Skeletal muscle satellite cell (primary cell): Measurements from ENCODE around the gene DIPK2A.

Experiments
- H3K27me3 ChIP-seq: 2 replicates; pipeline ENCODE4 v1.7.0; 2013; ENCODE audit warnings: low read length; ENCODE audit not compliant: control insufficient read depth, insufficient read depth
- H3K36me3 ChIP-seq: 2 replicates; pipeline ENCODE4 v1.7.0; 2013; ENCODE audit warnings: mild to moderate bottlenecking, control low read depth, low read length; ENCODE audit not compliant: insufficient read depth
- H3K4me1 ChIP-seq: 2 replicates; pipeline ENCODE4 v1.7.0; 2013; ENCODE audit warnings: low read length; ENCODE audit not compliant: control insufficient read depth, insufficient read depth
- H3K4me2 ChIP-seq: 2 replicates; pipeline ENCODE4 v1.7.0; 2013; ENCODE audit warnings: mild to moderate bottlenecking, low read length
- H3K4me3 ChIP-seq: 2 replicates; pipeline ENCODE4 v1.7.0; 2013; ENCODE audit warnings: low read length
- H3K9ac ChIP-seq: 2 replicates; pipeline ENCODE4 v1.7.0; 2013; ENCODE audit warnings: mild to moderate bottlenecking, low read depth, low read length, moderate library complexity
- H3K9me3 ChIP-seq: replicated peaks from 2 replicates; pipeline ENCODE4 v1.7.0; 2013; ENCODE audit warnings: mild to moderate bottlenecking, control low read depth, low read length

Gene DIPK2A

DNA sequence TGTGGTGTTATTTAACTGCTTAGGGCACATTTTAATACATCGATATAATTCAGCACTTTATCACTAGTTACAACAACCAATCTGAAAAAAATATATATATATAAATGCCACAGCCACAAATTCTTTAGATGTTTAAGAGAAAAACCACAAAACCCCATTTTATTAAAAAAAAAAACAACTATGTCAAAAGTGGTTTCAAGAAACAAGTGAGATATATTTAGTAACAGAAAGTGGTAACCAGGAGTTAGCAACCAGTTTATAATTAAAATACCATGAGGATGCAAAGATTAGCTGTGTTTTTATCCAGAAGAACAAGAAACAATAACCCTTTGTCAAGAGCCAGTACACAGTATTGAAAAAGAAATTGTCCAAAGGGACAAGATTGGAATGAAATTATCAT is 14.8 kb upstream of the DIPK2A start:
- Histone ChIP-seq H3K4me2 (no peak overlapping the region), H3K9me3 (no peaks in the 10 kb centered on the region), H3K4me1 (no peaks in the 10 kb centered on the region), H3K36me3 (no peaks in the 10 kb centered on the region), H3K9ac (no peak overlapping the region), H3K4me3 (no peak overlapping the region), H3K27me3 (no peaks in the 10 kb centered on the region)

GRCh38 chr3:143957453-143957852 is 14.2 kb upstream of the DIPK2A start:
- Histone ChIP-seq H3K9ac (no peak overlapping the region), H3K4me3 (no peak overlapping the region), H3K27me3 (no peaks in the 10 kb centered on the region), H3K4me1 (no peaks in the 10 kb centered on the region), H3K36me3 (no peaks in the 10 kb centered on the region), H3K4me2 (no peak overlapping the region), H3K9me3 (no peaks in the 10 kb centered on the region)

GRCh38 chr3:143958966-143959365 is 12.7 kb upstream of the DIPK2A start:
- H3K36me3 ChIP-seq, result no peaks in the 10 kb centered on the region
- no peaks in the 10 kb centered on the region for H3K9me3 ChIP-seq
- no peaks in the 10 kb centered on the region for H3K4me1 ChIP-seq
- no peak overlapping the region for H3K4me3 ChIP-seq
- H3K27me3 ChIP-seq, result no peaks in the 10 kb centered on the region
- H3K4me2 ChIP-seq, result no peak overlapping the region
- H3K9ac ChIP-seq, result no peak overlapping the region

GRCh38 chr3:143961342-143961741 is 10.3 kb upstream of the DIPK2A start:
- Histone ChIP-seq H3K4me1 (no peaks in the 10 kb centered on the region), H3K4me2 (no peak overlapping the region), H3K9ac (no peak overlapping the region), H3K36me3 (no peaks in the 10 kb centered on the region), H3K27me3 (no peaks in the 10 kb centered on the region), H3K9me3 (no peaks in the 10 kb centered on the region), H3K4me3 (no peak overlapping the region)

- Histone ChIP-seq H3K4me1 (no peaks in the 10 kb centered on the region), H3K4me3 (no peak overlapping the region), H3K36me3 (no peaks in the 10 kb centered on the region), H3K9me3 (no peaks in the 10 kb centered on the region), H3K9ac (no peak overlapping the region), H3K4me2 (no peak overlapping the region), H3K27me3 (no peaks in the 10 kb centered on the region)
Measured at GRCh38 chr3:143963946-143964345, 7.7 kb upstream of the DIPK2A start.

- Histone ChIP-seq H3K27me3 (no peaks in the 10 kb centered on the region), H3K36me3 (no peaks in the 10 kb centered on the region), H3K9me3 (no peaks in the 10 kb centered on the region), H3K4me1 (peaks cover 2% of the 10 kb centered on the region), H3K4me3 (peak overlapping the region; percentile 79), H3K4me2 (peak overlapping the region; percentile 87), H3K9ac (peak overlapping the region; percentile 94)
Measured at GRCh38 chr3:143970773-143971358, 757 bp upstream of the DIPK2A start.

GRCh38 chr3:143972155-143972504 is 507 bp downstream of the DIPK2A start:
- Histone ChIP-seq H3K9ac (peak overlapping the region; percentile 94), H3K4me1 (peaks cover 13% of the 10 kb centered on the region), H3K4me2 (peak overlapping the region; percentile 87), H3K36me3 (no peaks in the 10 kb centered on the region), H3K27me3 (no peaks in the 10 kb centered on the region), H3K9me3 (no peaks in the 10 kb centered on the region), H3K4me3 (peak overlapping the region; percentile 79)

- H3K36me3 ChIP-seq, result no peaks in the 10 kb centered on the region
- H3K4me1 ChIP-seq, result peaks cover 19% of the 10 kb centered on the region
- H3K9me3 ChIP-seq, result no peaks in the 10 kb centered on the region
- peak overlapping the region; percentile 79 for H3K4me3 ChIP-seq
- no peaks in the 10 kb centered on the region for H3K27me3 ChIP-seq
- peak overlapping the region; percentile 94 for H3K9ac ChIP-seq
- peak overlapping the region; percentile 87 for H3K4me2 ChIP-seq
Measured at GRCh38 chr3:143972505-143973258, 1.1 kb downstream of the DIPK2A start.

- Histone ChIP-seq H3K4me3 (peak overlapping the region; percentile 79), H3K9me3 (no peaks in the 10 kb centered on the region), H3K36me3 (no peaks in the 10 kb centered on the region), H3K27me3 (no peaks in the 10 kb centered on the region), H3K9ac (peak overlapping the region; percentile 94), H3K4me1 (peaks cover 26% of the 10 kb centered on the region), H3K4me2 (peak overlapping the region; percentile 87)
Measured at GRCh38 chr3:143973259-143974021, 1.8 kb downstream of the DIPK2A start.

DNA sequence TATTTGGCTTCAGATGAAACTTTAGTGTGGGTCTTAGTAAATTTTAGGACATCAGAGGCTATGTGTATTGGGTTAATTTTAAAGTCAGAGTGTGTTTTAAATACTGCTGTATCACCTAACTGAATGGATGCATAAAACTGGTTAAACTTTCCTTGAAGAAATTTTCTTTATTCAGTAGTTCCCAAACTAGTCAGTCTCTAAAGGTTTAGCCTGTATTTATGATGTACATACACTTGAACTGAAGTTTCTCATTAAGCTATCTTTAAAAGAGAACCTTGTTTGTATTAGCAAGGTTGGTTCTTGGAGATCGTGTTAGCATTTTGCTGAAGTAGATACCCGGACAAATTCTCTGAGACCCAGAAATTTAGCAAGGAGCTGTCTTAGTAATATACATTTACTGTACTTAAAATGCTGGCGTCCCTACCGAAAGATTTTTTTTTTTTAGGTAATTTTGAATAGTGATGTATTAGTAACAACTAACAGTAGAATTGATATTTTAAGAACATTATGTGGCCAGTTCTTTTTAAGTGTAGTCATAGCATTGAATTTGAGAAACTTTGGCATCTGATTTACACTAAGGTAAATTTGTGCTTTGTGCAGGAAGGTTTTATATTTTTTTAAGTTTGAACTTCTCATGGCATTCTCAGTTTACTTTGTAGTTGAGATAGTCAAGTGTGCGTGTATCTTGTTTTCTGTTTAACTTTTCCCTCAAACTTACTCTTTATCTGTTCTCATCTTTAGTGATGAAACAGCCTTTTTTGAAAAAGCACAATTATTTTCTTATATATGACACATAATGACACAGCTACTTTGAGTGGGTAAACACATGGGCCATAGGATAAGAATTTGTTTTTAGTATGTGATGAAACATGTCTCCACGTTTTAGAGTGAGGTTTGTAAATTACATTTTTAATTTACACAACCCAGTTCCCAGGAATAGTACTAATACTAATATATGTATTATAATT is 2.9 kb downstream of the DIPK2A start:
- H3K9ac ChIP-seq, result peak overlapping the region; percentile 94

More for the DNA sequence above, 2.9 kb downstream of the DIPK2A start:
- Histone ChIP-seq H3K9me3 (no peaks in the 10 kb centered on the region), H3K4me3 (peak overlapping the region; percentile 79), H3K36me3 (no peaks in the 10 kb centered on the region), H3K4me2 (peak overlapping the region; percentile 87), H3K27me3 (no peaks in the 10 kb centered on the region), H3K4me1 (peaks cover 36% of the 10 kb centered on the region)
